ENCODE data around the gene CD79A.

The CD79A gene

GRCh38 chr19:41886761-41887710 is 10.0 kb downstream of the CD79A start:
- peak; percentile 31 to 83 (median 60) for DNase-seq

- peak; percentile 62 to 77 (median 76) for DNase-seq
Observed at GRCh38 chr19:41887711-41888382, 10.8 kb downstream of the CD79A start.

GRCh38 chr19:41888926-41889325 is 11.8 kb downstream of the CD79A start:
- DNase-seq, result no peak

- DNase-seq, result no peak
Observed at GRCh38 chr19:41889896-41890295, 12.8 kb downstream of the CD79A start.

GRCh38 chr19:41890936-41891335 is 13.9 kb downstream of the CD79A start:
- DNase-seq, result no peak

GRCh38 chr19:41892173-41892902 is 15.3 kb downstream of the CD79A start:
- no peak for DNase-seq

GRCh38 chr19:41893899-41894298 is 16.8 kb downstream of the CD79A start:
- DNase-seq, result peak in 1 of 5 donors; percentile 38

- no peak for DNase-seq
Observed at GRCh38 chr19:41894350-41894749, 17.3 kb downstream of the CD79A start.

GRCh38 chr19:41895745-41896580 is 18.9 kb downstream of the CD79A start:
- no peak for DNase-seq

- DNase-seq, result no peak
Observed at GRCh38 chr19:41896581-41896942, 19.5 kb downstream of the CD79A start.

DNA sequence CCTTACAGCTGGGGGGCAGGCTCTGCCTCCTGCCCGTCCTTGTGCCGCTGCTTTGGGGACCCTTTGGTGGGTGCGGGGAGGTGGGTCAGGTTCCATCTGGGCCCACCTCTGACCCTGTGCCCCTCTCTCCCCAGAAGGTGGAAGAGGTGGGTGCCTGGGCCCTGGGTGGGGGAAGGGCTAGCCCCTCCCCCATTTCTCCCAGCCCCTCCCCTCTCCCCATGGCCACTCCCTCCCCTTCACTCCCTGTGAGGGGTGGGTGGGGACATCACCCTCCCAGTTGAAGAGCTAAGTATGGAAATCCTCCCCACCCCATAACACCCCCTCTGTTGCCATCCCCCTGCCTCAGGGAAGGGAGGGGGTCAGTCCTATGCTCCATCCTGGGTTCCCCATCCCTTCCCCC is 20.1 kb downstream of the CD79A start:
- DNase-seq, result no peak

DNA sequence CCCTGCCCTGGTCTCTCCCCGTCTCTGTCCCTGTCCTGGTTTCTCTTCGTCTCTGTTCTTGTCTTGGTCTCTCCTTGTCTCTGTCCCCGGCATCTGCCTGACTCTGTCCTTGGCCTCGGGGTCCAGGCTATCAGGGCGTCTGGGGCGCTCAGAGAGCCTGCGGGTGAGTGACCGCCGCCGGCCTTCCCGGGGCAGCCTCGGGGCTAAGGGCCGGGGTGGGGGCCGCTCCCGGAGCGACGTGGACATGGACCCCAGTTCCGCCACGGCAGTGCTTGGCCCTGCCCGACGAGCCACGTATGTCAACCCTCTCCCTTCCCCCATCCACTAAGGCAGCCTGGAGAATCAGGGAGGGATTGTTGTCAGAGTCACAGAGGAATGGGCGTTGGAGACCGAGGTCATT is 20.7 kb downstream of the CD79A start:
- no peak for DNase-seq

DNA sequence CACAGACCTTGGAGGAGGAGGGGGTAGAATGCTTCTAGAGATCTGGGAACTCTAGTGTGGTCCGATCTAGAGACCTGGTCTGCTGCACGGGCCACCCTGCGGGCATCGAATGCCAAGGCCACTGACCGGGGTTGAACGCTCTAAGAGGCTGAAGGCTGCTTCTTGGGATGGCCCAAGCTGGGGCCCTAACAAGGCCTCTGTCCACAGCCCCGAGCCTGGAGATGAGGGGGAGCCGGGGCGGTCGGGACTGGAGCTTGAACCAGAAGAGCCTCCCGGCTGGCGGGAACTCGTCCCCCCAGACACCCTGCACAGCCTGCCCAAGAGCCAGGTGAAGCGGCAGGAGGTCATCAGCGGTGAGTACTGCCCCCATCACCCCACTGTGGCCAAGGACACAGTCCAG is 21.2 kb downstream of the CD79A start:
- no peak for DNase-seq

DNA sequence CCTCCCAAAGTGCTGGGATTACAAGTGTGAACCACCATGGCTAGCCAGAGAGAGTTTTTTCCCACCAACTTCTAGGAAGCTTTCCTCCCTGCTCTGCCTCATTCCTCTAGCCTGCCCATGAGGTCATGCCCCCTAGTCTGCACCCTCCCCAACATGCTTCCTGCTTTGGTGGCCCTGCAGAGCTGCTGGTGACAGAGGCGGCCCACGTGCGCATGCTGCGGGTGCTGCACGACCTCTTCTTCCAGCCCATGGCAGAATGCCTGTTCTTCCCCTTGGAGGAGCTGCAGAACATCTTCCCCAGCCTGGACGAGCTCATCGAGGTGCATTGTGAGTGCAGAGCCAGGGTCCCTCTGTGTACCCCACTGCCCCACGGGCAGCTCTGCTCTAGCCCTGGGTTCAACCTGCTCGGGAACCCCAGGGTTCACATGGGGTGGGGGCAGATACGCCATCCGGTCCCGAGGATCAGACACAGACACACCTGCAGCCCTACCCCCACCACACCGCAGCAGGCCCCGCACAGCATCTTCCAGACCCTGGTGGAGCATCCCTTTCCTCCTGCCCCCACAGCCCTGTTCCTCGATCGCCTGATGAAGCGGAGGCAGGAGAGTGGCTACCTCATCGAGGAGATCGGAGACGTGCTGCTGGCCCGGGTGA is 24.8 kb downstream of the CD79A start:
- DNase-seq, result no peak

DNA sequence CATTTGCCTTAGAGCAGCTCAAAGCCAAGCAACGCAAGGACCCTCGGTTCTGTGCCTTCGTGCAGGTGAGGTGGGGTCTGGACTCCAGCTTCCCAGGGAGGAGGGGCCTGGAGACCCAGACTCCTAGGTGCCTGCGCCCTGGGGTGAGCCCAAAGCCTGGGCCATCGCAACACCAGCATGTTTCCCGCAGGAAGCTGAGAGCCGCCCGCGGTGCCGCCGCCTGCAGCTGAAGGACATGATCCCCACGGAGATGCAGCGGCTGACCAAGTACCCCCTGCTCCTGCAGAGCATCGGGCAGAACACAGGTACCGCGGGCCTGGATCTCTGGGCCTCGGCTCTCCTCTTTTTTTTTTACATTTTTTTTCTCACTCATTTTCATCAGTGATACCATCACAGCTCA is 25.5 kb downstream of the CD79A start:
- DNase-seq, result no peak

- DNase-seq, result no peak
Observed at GRCh38 chr19:41903193-41903953, 26.3 kb downstream of the CD79A start.

- DNase-seq, result no peak
Observed at GRCh38 chr19:41904118-41904870, 27.2 kb downstream of the CD79A start.

- DNase-seq, result no peak
Observed at GRCh38 chr19:41905273-41906002, 28.4 kb downstream of the CD79A start.

- no peak for DNase-seq
Observed at GRCh38 chr19:41906271-41906670, 29.2 kb downstream of the CD79A start.
